IMR-90 (cell line): Measurements from ENCODE around the gene PITPNM1. TPM values are rescaled to one million over a fixed set of nuclear protein-coding genes. Genes with fewer than 3 reads are reported as not detected.
"Not testable (repeated sequence)": the region's sequence is repeated elsewhere in the genome, so short reads cannot be mapped to it uniquely, and the experiment has no call there.

Experiments used
- ATAC-seq: fragments of 200-7000 bp; cut with Tn5 transposase; 2 replicates; pipeline ENCODE4 v1.9.1; 2020; ENCODE audit warnings: low read depth, mild to moderate bottlenecking, moderate library complexity
- BruUV-seq: library from RNA; stranded (reverse); fragments of 400-500 nt; replicated peaks from 2 replicates; lab custom pipeline; 2021; lab: Mats Ljungman, UMichigan
- CTCF ChIA-PET: fragments of 300-600 bp; formaldehyde crosslinking; extraction: SDS; loops from one replicate; lab custom pipeline; 2021; ENCODE audit warnings: antibody characterized with exemption; lab: Yijun Ruan, JAX
- POLR2A ChIA-PET: fragments of 300-600 bp; sonication (Branson Sonifier 250); formaldehyde crosslinking; loops from one replicate; lab custom pipeline; 2022; ENCODE audit warnings: antibody characterized with exemption; ENCODE audit not compliant: unreplicated experiment; lab: Charles Lee
- DNase-seq: peaks from one replicate; pipeline ENCODE4 v3.0.0; 2013
- H2AFZ ChIP-seq: replicated peaks from 2 replicates; pipeline ENCODE3; 2013; ENCODE audit warnings: low read length, mild to moderate bottlenecking; ENCODE audit not compliant: poor library complexity
- H2AK5ac ChIP-seq: 2 replicates; pipeline ENCODE4 v1.6.1; 2013; ENCODE audit warnings: low read depth, low read length, inconsistent platforms
- H2AK9ac ChIP-seq: replicated peaks from 2 replicates; pipeline ENCODE3; 2013; ENCODE audit warnings: mild to moderate bottlenecking, low read depth, low read length, moderate library complexity; ENCODE audit not compliant: poor library complexity
- H2BK120ac ChIP-seq: 2 replicates; pipeline ENCODE4 v1.6.1; 2013; ENCODE audit warnings: low read depth, low read length, inconsistent platforms
- H2BK15ac ChIP-seq: 3 replicates; pipeline ENCODE4 v1.6.1; 2013; ENCODE audit warnings: low read depth, low read length, inconsistent platforms
- H2BK20ac ChIP-seq: 2 replicates; pipeline ENCODE4 v1.6.1; 2013; ENCODE audit warnings: low read depth, mild to moderate bottlenecking, inconsistent platforms, low read length, moderate library complexity
- H2BK5ac ChIP-seq: 2 replicates; pipeline ENCODE4 v1.6.1; 2013; ENCODE audit warnings: mild to moderate bottlenecking, low read depth, low read length, inconsistent platforms; ENCODE audit not compliant: poor library complexity, severe bottlenecking
- H3K14ac ChIP-seq: replicated peaks from 2 replicates; pipeline ENCODE4 v1.6.1; 2013; ENCODE audit warnings: low read depth, low read length, inconsistent platforms
- H3K18ac ChIP-seq: 2 replicates; pipeline ENCODE4 v1.6.1; 2013; ENCODE audit warnings: low read depth, low read length, control low read depth
- H3K23ac ChIP-seq: 2 replicates; pipeline ENCODE4 v1.6.1; 2013; ENCODE audit warnings: low read depth, low read length, inconsistent platforms
- H3K27ac ChIP-seq: 2 replicates; pipeline ENCODE4 v1.5.1; 2013; ENCODE audit warnings: mild to moderate bottlenecking, control low read depth, low read length; ENCODE audit not compliant: insufficient read depth
- H3K27me3 ChIP-seq: 2 replicates; pipeline ENCODE4 v1.6.1; 2013; ENCODE audit warnings: low read length; ENCODE audit not compliant: control insufficient read depth, insufficient read depth
- H3K36me3 ChIP-seq: 2 replicates; pipeline ENCODE4 v1.6.1; 2013; ENCODE audit warnings: low read length, mixed read lengths; ENCODE audit not compliant: control insufficient read depth, insufficient read depth
- H3K4ac ChIP-seq: 2 replicates; pipeline ENCODE4 v1.6.1; 2013; ENCODE audit warnings: low read depth, low read length, inconsistent platforms
- H3K4me1 ChIP-seq: 2 replicates; pipeline ENCODE4 v1.6.1; 2013; ENCODE audit warnings: low read length, mixed read lengths; ENCODE audit not compliant: control insufficient read depth, insufficient read depth
- H3K4me2 ChIP-seq: 2 replicates; pipeline ENCODE4 v1.6.1; 2013; ENCODE audit warnings: low read depth, mild to moderate bottlenecking, control low read depth, low read length, moderate library complexity
- H3K4me3 ChIP-seq: 2 replicates; pipeline ENCODE4 v1.5.1; 2013; ENCODE audit warnings: low read depth, mild to moderate bottlenecking, control low read depth, low read length, moderate library complexity; ENCODE audit not compliant: insufficient read depth
- H3K56ac ChIP-seq: 2 replicates; pipeline ENCODE4 v1.6.1; 2013; ENCODE audit warnings: low read length, inconsistent platforms; ENCODE audit not compliant: insufficient read depth; ENCODE audit errors: extremely low read depth
- H3K79me1 ChIP-seq, 2 experiments: 2 replicates each; pipeline ENCODE4 v1.6.1; 2013; ENCODE audit warnings: low read length in 2 of 2, inconsistent platforms in 1 of 2, low read depth in 1 of 2
- H3K9ac ChIP-seq: 2 replicates; pipeline ENCODE4 v1.6.1; 2013; ENCODE audit warnings: low read depth, low read length, control low read depth
- H3K9me1 ChIP-seq: 2 replicates; pipeline ENCODE4 v1.6.1; 2013; ENCODE audit warnings: low read length, inconsistent platforms; ENCODE audit not compliant: insufficient read depth
- H3K9me3 ChIP-seq: 2 replicates; pipeline ENCODE4 v1.6.1; 2013; ENCODE audit warnings: low read length; ENCODE audit not compliant: control insufficient read depth, insufficient read depth
- H4K20me1 ChIP-seq: 2 replicates; pipeline ENCODE4 v1.6.1; 2013; ENCODE audit warnings: low read length, inconsistent platforms; ENCODE audit not compliant: insufficient read depth
- H4K5ac ChIP-seq: 2 replicates; pipeline ENCODE4 v1.6.1; 2013; ENCODE audit warnings: mild to moderate bottlenecking, low read depth, low read length, control low read depth
- H4K8ac ChIP-seq, 2 experiments: 2 replicates each; pipeline ENCODE4 v1.6.1; 2013; ENCODE audit warnings: low read depth in 2 of 2, low read length in 2 of 2, control low read depth in 1 of 2, inconsistent platforms in 1 of 2
- H4K91ac ChIP-seq: 2 replicates; pipeline ENCODE4 v1.6.1; 2013; ENCODE audit warnings: low read depth, low read length, inconsistent platforms; ENCODE audit not compliant: insufficient read depth
- CHD1 ChIP-seq: IDR thresholded peaks from 2 replicates; pipeline ENCODE4 v1.6.1; 2012; ENCODE audit warnings: low read depth, low read length, improper control_type of control experiment
- POLR2A ChIP-seq: IDR thresholded peaks from 2 replicates; pipeline ENCODE4 v1.6.1; 2012; ENCODE audit warnings: mild to moderate bottlenecking, low read depth, low read length
- RFX5 ChIP-seq: IDR thresholded peaks from 2 replicates; pipeline ENCODE4 v1.8.0; 2012; ENCODE audit warnings: low read depth, mild to moderate bottlenecking, low read length, moderate library complexity
- WGBS, 2 experiments: methylation state at CpG; one replicate each; pipeline versions ENCODE4 v1.1.5 to v1.1.7; 2013; ENCODE audit warnings: missing lambda C conversion rate in 2 of 2; ENCODE audit not compliant: insufficient read length in 1 of 2; ENCODE audit errors: extremely low coverage in 2 of 2; 5-methylcytosine and 5-hydroxymethylcytosine counted together
- dilution Hi-C: fragments of 300-500 bp; cut with HindIII; formaldehyde crosslinking; loops from one replicate; pipeline ENCODE4 v1.14.3; 2018; ENCODE audit warnings: low sequenced_read_pairs; ENCODE audit not compliant: unreplicated experiment
- in situ Hi-C: fragments of 300-500 bp; cut with MboI; formaldehyde crosslinking; loops from 3 replicates; pipeline ENCODE4 v1.14.3; 2019; ENCODE audit warnings: low sequenced_read_pairs, inconsistent platforms, mixed read lengths
- intact Hi-C: fragments of 100-400 bp; cut with micrococcal nuclease; formaldehyde crosslinking; loops from 2 replicates; pipeline ENCODE4 v1.10.0; 2022
- polyA plus RNA-seq, 3 experiments: library from polyadenylated mRNA; depleted of rRNA; stranded (reverse); fragments of >200 nt; gene quantifications; 2 replicates each; pipeline ENCODE4 v1.2.3, GENCODE V29; 2012; ENCODE audit warnings: low replicate concordance in 1 of 3
- total RNA-seq: library from RNA; depleted of rRNA; stranded (reverse); fragments of >200 nt; gene quantifications from 2 replicates; pipeline ENCODE4 v1.2.3, GENCODE V29; 2012
- TF ChIP-seq, protein P1 (sequence below): fragments of 150-350 bp; IDR thresholded peaks from 2 replicates; pipeline ENCODE4 v1.6.1; 2017; ENCODE audit warnings: mild to moderate bottlenecking, antibody characterized with exemption, low read length, low read depth

The PITPNM1 gene
- total and polyA plus RNA-seq, 2 of the 4 experiments (the other 2 are of a cell fraction) = 5.0 to 15.4 TPM

GRCh38 chr11:67486481-67487195, 18.5 kb downstream of the PITPNM1 start:
- Histone ChIP-seq H4K5ac (no peak overlapping the region), H3K4me1 (peaks cover 3% of the 10 kb centered on the region; the same call in 1 of the 2 replicates), H3K36me3 (peaks cover 29% of the 10 kb centered on the region), H2BK5ac (no peak overlapping the region), H3K9ac (no peak overlapping the region), H3K27ac (no peak overlapping the region), H2BK120ac (no peak overlapping the region), H2AK9ac (peak overlapping the region; percentile 22), H3K27me3 (no peaks in the 10 kb centered on the region), H3K4ac (no peak overlapping the region), H4K20me1 (no peaks in the 10 kb centered on the region; the same call in none of the 2 replicates), H2AK5ac (no peak overlapping the region), H3K4me3 (no peak overlapping the region), H3K9me3 (no peaks in the 10 kb centered on the region), H3K56ac (no peak overlapping the region), H3K4me2 (no peak overlapping the region), H4K8ac (no peak overlapping the region), H2BK20ac (no peak overlapping the region), H2BK15ac (no peak overlapping the region), H4K91ac (no peak overlapping the region), H3K14ac (no peak overlapping the region), H3K79me1 (peaks cover 14 to 38% of the 10 kb centered on the region in 2 experiments), H3K9me1 (peaks cover 19% of the 10 kb centered on the region), H3K23ac (no peak overlapping the region), H3K18ac (no peak overlapping the region), H2AFZ (no peak overlapping the region)
- dilution Hi-C loops = no loop called here
- no TSS peak for BruUV-seq
- TF ChIP-seq POLR2A (no peak), RFX5 (no peak), CHD1 (no peak)
- TF ChIP-seq, protein P1, sequence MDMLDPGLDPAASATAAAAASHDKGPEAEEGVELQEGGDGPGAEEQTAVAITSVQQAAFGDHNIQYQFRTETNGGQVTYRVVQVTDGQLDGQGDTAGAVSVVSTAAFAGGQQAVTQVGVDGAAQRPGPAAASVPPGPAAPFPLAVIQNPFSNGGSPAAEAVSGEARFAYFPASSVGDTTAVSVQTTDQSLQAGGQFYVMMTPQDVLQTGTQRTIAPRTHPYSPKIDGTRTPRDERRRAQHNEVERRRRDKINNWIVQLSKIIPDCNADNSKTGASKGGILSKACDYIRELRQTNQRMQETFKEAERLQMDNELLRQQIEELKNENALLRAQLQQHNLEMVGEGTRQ = no peak
- in situ Hi-C loops = no loop called here
- ChIA-PET CTCF (no interaction called here), POLR2A (no interaction called here)
- DNase-seq (no peak), ATAC-seq (no peak)
- intact Hi-C loops = no loop called here
- 90% methylated on average over 16 of the region's 20 CpGs; no CpG with 5 or more reads in 1 of the 2 experiments for WGBS, 2 experiments

DNA sequence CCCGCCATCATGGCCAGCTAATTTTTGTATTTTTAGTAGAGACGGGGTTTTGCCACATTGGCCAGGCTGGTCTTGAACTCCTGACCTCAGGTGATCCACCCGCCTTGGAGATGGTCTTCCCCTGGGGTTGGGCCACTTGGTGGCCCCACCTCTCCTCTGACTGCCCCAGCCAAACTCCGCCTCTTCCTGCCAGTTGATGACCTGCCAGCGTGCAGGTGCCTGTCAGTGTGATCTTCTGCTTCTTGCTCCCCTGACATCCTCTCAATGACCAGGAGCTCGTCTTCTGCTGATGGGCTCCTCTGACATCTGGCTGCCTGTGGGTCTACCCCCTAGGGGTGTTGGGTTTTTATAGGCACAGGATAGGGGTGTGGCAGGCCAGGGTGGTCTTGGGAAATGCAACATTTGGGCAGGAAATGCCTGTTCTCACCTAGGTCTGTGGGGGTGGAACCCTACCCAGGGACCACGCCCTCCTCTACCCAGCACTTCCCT, 19.2 kb downstream of the PITPNM1 start:
- H2BK5ac ChIP-seq, H3K27ac ChIP-seq, H3K23ac ChIP-seq, H3K18ac ChIP-seq, H3K9ac ChIP-seq, H3K4me2 ChIP-seq, H2AK5ac ChIP-seq, dilution Hi-C loops, H2BK120ac ChIP-seq, H3K4ac ChIP-seq, H3K9me3 ChIP-seq, H3K56ac ChIP-seq, H2BK15ac ChIP-seq, H4K8ac ChIP-seq, H3K14ac ChIP-seq, ATAC-seq, POLR2A ChIA-PET, in situ Hi-C loops, DNase-seq, BruUV-seq, H4K20me1 ChIP-seq, H2BK20ac ChIP-seq, H4K91ac ChIP-seq, H2AK9ac ChIP-seq, H4K5ac ChIP-seq, H3K27me3 ChIP-seq, CTCF ChIA-PET, intact Hi-C loops, H3K4me3 ChIP-seq, H2AFZ ChIP-seq, H3K4me1 ChIP-seq: not testable (repeated sequence)
- H3K36me3 ChIP-seq = peaks cover 23% of the 10 kb centered on the region
- H3K79me1 ChIP-seq = peaks cover 14 to 38% of the 10 kb centered on the region in 2 experiments
- peaks cover 19% of the 10 kb centered on the region for H3K9me1 ChIP-seq
- 86% methylated on average over 2 of the region's 7 CpGs; no CpG with 5 or more reads in 1 of the 2 experiments for WGBS, 2 experiments
